GF-D8 (cell line): ENCODE measurements around the gene IP6K3.

Experiments
- DNase-seq: peaks from one replicate; lab custom pipeline; 2025; lab: John Stamatoyannopoulos, UW

IP6K3 gene

DNA sequence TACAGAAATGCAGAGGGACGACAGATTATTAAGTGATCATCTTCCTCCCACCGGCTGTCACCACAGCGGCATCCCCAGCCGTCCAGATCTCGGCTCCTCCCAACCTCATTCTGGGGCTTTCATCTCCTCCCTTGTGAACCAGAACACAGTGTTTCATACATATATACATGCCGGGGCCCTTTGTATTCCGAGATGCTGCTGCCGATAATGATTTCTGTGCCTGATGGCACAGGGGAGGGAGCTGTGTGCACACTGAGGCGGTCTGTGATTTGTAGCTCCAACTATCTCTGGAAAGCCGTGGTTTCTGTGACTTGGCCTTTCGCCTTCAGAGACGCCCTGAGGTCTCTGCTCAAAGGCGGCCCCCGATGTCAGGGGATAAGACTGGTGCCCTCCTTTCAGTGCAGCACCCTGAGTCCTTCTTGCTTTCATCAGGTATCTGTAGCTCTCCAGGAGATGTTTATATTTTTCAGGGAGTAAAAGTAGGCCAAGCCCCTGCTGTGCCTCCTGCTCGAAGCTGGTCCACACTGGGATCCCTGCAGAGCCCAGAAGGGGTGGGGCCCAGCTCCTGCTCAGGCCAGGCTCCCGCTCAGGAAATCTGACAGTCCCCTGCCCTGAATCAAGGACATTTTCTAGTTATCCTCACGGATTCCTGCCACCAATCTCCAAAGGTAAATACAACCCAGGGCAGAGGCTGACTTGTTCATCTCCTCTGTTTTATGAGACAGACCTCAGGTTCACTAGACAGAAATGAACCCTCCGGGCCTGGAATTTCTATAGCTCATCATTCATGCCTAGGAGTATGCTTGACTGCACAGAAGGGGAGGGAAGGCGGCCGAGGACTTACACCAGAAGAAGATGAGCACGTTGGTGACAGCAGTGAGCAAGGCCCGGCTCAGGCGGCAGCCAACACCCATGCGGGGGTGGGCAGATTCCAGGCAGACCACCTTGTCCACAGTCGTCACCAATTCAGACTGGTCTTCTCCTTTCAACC is 31.0 kb upstream of the IP6K3 start:
- DNase-seq = no peak

- DNase-seq = no peak
Observed at GRCh38 chr6:33776764-33777163, 30.1 kb upstream of the IP6K3 start.

- DNase-seq = no peak
Observed at GRCh38 chr6:33776186-33776585, 29.5 kb upstream of the IP6K3 start.

- DNase-seq = no peak
Observed at GRCh38 chr6:33774774-33775173, 28.1 kb upstream of the IP6K3 start.

GRCh38 chr6:33772902-33773472 is 26.3 kb upstream of the IP6K3 start:
- no peak for DNase-seq

DNA sequence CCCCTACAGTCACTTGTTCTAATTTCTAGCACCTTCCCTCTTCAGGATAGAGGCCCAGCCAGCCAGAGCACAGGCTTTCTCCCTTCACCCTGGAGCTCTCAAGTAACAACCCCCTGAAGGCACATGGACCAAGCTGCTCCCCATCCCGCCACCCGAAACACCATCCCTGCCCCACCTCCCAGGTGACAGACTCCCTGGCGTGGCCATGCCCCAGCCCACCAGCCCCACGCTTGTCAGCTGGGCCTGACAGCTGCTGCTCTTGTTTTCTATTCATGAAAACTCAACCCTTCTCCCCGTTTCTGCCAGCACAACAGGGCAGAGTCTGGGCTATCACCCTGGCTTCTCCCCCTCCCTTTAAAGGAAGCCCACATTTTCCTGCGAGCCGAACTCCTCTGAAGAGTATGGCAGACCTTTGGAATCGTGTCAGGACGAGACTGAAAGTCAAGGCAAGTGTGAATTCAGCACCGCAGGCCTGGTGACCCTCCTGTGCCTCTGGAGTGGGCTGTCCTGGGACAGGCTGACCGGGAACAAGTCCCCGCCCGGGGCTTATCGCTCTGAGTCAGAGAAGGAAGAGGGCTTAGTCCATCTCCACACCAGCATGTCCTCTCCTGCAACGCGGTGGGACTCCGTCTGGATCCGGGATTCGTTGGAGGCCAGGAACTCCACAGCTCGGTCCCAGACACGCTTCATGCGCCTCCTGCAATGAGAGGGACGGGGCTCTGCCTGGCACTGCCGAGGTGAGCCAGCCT is 25.6 kb upstream of the IP6K3 start:
- DNase-seq = no peak

DNA sequence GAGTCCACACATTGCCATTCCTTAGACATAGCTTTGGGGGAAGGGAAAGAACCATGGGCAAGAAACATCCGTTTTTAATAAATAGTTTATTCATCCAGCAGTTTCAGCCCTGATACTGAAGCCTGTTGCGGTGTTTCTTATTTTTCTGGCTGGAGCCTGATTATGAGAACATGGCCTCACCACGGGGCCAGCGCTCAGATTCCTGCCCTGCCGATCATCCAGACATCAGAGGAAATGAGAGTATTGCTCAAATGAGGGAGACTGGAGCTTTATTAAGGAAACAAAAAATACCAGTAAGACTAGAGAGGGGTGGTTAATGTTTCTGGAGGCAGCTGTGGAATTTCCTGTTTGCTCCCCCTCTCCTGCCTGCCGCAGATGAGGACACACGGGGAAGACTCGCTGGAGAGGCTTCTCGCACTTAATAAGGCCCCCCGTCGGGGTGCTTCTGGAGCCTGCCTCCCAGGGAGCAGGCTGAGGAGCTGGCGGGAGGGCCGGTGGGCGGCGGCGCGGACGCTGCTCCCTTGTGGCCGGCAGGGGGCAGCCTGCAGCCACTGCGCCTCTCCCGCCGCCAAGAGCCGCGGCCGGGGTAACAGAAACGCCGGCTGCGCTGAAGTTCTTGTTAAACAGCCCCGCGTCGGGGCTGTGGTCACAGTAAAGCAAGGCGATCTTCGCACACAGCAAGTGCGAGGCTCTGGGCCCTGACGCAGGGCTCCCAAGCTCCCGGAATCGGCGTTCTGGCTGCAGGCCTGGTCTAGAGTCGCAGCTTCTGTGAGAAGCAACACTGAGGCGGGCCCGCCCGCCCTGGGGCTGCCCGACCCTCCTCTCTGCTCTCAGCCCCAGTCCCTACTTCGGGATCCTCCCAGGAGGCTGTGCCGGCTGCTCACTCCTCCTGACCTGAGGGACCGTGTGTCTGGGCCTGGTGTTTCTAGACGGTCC is 24.7 kb upstream of the IP6K3 start:
- no peak for DNase-seq

DNA sequence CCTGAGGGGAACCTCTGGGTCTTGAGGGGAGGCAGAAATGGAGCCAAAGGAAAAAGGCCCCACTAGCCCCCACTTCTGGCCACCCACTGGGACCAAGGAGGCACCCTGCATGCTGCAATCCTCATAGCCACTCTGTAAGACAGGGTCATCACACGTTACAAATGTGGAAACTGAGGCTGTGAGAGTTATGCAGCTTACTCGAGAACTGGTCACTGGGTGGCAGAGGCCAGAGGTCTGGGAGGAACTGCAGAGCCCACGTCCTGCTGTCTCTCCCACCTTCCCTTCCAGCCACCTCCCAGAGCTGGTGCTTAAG is 24.1 kb upstream of the IP6K3 start:
- DNase-seq = no peak

- DNase-seq = no peak
Observed at GRCh38 chr6:33770124-33770832, 23.6 kb upstream of the IP6K3 start.

- no peak for DNase-seq
Observed at GRCh38 chr6:33769248-33769821, 22.6 kb upstream of the IP6K3 start.

- no peak for DNase-seq
Observed at GRCh38 chr6:33768644-33769120, 22.0 kb upstream of the IP6K3 start.

- no peak for DNase-seq
Observed at GRCh38 chr6:33766921-33767907, 20.5 kb upstream of the IP6K3 start.

DNA sequence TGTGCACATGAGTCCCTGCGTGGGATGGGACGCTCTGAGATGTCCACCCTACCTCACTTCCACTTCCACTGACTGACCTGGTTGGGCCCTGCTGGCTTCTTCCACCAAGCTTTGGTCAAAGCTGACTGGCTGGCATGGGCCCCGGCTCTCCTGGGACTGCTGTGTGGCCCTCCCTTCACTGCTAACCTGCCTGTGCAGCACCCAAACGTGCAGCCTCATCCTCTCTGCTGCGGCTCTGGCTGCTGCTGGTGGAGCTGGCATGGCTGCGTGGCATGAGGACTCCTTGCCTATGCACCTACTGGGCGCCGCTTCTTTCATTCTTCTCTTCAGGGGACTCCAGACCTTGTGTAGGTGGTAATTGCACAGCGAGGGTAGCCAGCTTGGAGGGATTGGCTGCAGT is 18.7 kb upstream of the IP6K3 start:
- DNase-seq = no peak

GRCh38 chr6:33764036-33764435 is 17.3 kb upstream of the IP6K3 start:
- no peak for DNase-seq

- no peak for DNase-seq
Observed at GRCh38 chr6:33763483-33763882, 16.8 kb upstream of the IP6K3 start.

- DNase-seq = no peak
Observed at GRCh38 chr6:33762713-33763112, 16.0 kb upstream of the IP6K3 start.

- DNase-seq = peak; percentile 8
Observed at GRCh38 chr6:33761922-33762629, 15.4 kb upstream of the IP6K3 start.

DNA sequence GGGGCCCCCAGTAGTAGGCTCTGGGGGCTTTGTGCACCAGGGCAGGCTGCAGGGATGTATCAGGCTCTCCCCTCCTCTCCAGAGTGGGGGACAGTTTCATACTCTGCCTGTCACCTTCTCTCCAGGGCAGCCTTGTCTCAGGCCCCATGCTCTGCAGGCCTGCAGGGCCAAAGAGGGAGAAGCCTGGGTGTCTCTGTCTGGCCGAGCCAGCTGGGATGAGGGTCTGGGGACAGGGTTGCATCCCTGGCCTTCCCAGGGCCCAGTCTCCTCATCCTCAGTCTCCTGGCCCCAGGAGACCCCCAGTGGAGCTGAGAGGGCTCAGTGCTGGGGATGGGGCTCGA is 14.8 kb upstream of the IP6K3 start:
- DNase-seq = no peak
